ENCODE results near the gene MAMLD1. TPM values are rescaled to one million over a fixed set of nuclear protein-coding genes. Genes with fewer than 3 reads are reported as not detected.

MAMLD1 gene
- total and polyA plus RNA-seq, 12 donors = 1.2 to 4.2 (median 2.3) TPM

DNA sequence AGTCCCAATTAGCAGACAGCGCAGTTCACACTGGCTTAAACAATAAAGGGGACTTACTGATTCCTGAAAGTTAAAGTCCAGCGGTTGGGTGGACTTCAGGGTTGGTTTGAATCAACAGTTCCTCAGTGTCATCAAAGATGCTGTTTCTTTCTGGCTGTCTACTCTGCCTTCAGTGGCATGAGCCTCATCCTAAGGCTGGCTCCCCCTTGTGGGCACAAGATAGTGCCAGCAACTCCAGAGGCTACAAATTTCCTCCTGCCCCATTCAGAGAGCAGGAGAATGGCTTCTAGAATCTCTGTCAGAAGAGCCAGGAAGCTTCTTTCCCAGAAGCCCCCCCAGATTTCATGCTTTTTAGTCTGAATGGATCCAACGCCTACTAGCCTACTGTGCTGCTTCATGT lies 122.9 kb downstream of the MAMLD1 start:
- Histone ChIP-seq H3K27ac (no peak overlapping the region), H3K27me3 (peaks cover 0 to 3% (median 0%) of the 10 kb centered on the region in 7 donors), H3K4me1 (no peaks in the 10 kb centered on the region), H3K36me3 (no peaks in the 10 kb centered on the region), H3K4me3 (no peak overlapping the region), H3K9me3 (no peaks in the 10 kb centered on the region)
- 72 to 86% methylated on average over 3 of the region's 3 CpGs for WGBS, 2 donors
- DNase-seq (peak; percentile 25 to 37), ATAC-seq (peak in 7 of 8 donors; percentile 37 to 73 (median 63))
- intact Hi-C loops (cut with DNase I) = loop anchor here in 8 of 10 donors (2.0 to 10.0 kb wide), 6 partner anchors 119 to 534 kb away; partner anchors contain the start of gene MAMLD1 (in 3 of the 8)
- TF ChIP-seq, protein P1, sequence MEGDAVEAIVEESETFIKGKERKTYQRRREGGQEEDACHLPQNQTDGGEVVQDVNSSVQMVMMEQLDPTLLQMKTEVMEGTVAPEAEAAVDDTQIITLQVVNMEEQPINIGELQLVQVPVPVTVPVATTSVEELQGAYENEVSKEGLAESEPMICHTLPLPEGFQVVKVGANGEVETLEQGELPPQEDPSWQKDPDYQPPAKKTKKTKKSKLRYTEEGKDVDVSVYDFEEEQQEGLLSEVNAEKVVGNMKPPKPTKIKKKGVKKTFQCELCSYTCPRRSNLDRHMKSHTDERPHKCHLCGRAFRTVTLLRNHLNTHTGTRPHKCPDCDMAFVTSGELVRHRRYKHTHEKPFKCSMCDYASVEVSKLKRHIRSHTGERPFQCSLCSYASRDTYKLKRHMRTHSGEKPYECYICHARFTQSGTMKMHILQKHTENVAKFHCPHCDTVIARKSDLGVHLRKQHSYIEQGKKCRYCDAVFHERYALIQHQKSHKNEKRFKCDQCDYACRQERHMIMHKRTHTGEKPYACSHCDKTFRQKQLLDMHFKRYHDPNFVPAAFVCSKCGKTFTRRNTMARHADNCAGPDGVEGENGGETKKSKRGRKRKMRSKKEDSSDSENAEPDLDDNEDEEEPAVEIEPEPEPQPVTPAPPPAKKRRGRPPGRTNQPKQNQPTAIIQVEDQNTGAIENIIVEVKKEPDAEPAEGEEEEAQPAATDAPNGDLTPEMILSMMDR (IDR thresholded peaks at IDR 0.05) = peak; percentile 25 to 68 (median 62)

GRCh38 chrX:150487369-150488094 lies 124.4 kb downstream of the MAMLD1 start:
- H3K27me3 ChIP-seq = peaks cover 0 to under 1% (median 0%) of the 10 kb centered on the region in 7 donors
- no peaks in the 10 kb centered on the region for H3K4me1 ChIP-seq
- no peak overlapping the region for H3K4me3 ChIP-seq
- H3K9me3 ChIP-seq = no peaks in the 10 kb centered on the region
- ATAC-seq = no peak
- DNase-seq = no peak
- intact Hi-C loops (cut with DNase I) = loop anchor here in 8 of 10 donors (2.0 to 10.0 kb wide), 6 partner anchors 120 to 535 kb away; partner anchors contain the start of gene MAMLD1 (in 3 of the 8)
- WGBS, 2 donors = 68 to 74% methylated on average over 5 of the region's 5 CpGs
- no peak overlapping the region for H3K27ac ChIP-seq
- TF ChIP-seq, protein P1 (IDR thresholded peaks at IDR 0.05) = no peak
- no peaks in the 10 kb centered on the region for H3K36me3 ChIP-seq

DNA sequence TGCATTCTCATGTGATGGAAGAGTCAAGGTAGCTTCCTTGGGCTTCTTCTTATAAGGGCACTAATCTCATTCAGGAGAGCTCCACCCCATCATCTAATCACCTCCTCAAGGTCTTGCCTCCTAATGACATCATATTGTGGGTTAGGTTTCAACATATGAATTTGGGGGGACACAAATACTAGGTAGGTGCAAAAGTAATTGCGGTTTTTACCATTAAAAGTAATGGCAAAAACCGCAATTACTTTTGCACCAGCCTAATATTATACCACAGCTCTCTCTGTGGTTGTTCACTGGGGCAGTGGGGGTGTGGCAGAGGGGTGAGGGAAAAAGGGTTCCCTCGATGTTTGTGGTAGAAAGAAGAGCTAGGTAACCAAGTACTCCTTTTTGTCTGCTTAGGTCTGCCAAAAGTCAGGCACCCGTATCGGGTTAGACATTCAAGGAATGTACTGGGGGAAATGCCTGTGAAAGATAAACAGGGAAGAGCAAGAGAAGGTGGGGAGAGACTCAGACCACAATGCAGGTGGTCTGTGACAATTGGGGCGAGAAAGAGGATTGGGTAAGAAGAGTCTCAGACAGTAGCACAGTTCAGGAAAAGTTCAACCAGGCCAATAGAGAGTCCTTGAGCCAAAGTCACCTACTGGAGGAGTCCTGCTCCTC lies 126.4 kb downstream of the MAMLD1 start:
- Histone ChIP-seq H3K4me3 (no peak overlapping the region), H3K27me3 (no peaks in the 10 kb centered on the region), H3K36me3 (no peaks in the 10 kb centered on the region), H3K4me1 (no peaks in the 10 kb centered on the region), H3K27ac (no peak overlapping the region), H3K9me3 (no peaks in the 10 kb centered on the region)
- DNase-seq (no peak), ATAC-seq (no peak)
- TF ChIP-seq, protein P1 (IDR thresholded peaks at IDR 0.05) = no peak
- 70 to 76% methylated on average over 6 of the region's 6 CpGs for WGBS, 2 donors
- intact Hi-C loops (cut with DNase I) = loop anchor here in 8 of 10 donors (5.0 to 10.0 kb wide), 5 partner anchors 122 to 537 kb away; partner anchors contain the start of gene MAMLD1 (in 3 of the 8)

DNA sequence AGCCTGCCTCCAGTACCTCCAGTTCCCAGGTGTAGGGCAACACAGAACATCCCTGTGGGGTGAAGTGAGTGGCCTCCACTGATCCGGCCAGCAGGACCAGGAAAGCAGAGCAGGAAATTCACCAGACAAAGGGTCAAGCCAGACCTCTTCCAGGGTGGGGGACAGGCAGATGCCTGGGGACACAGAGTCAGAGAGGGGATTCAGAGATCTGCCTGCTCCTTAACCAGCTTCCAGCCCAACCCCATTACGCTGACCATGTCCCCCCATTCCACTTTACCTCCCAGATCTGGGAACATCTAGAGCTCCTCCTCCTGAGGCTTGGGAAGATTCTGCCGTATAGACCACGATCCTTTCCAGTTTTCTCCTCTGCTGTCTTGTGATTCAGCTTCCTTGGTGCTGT lies 132.4 kb downstream of the MAMLD1 start:
- DNase-seq = no peak
- no peak overlapping the region for H3K4me3 ChIP-seq
- 79 to 91% methylated on average over 4 of the region's 4 CpGs for WGBS, 2 donors
- no peaks in the 10 kb centered on the region for H3K9me3 ChIP-seq
- peaks cover 0 to 3% (median 0%) of the 10 kb centered on the region in 7 donors for H3K27me3 ChIP-seq
- ATAC-seq = no peak
- intact Hi-C loops (cut with DNase I) = no loop called here
- TF ChIP-seq, protein P1 (IDR thresholded peaks at IDR 0.05) = no peak
- H3K27ac ChIP-seq = no peak overlapping the region
- no peaks in the 10 kb centered on the region for H3K36me3 ChIP-seq
- no peaks in the 10 kb centered on the region for H3K4me1 ChIP-seq

Data from heart right ventricle (tissue), 16 donors.